GM10266 (cell line): ENCODE data around the gene CDC42SE2.

Source experiments
- DNase-seq: peaks from one replicate; pipeline ENCODE4 v3.0.0; 2012; ENCODE audit errors: extremely low spot score
- CTCF ChIP-seq: IDR thresholded peaks from 2 replicates; pipeline ENCODE4 v1.5.1; 2012; ENCODE audit warnings: mild to moderate bottlenecking, low read depth; ENCODE audit not compliant: control insufficient read depth, insufficient read depth; ENCODE audit errors: missing control alignments

Gene CDC42SE2

GRCh38 chr5:131384616-131385214, 120.9 kb downstream of the CDC42SE2 start:
- no peak for TF ChIP-seq CTCF
- no peak for DNase-seq

- TF ChIP-seq CTCF = no peak
- no peak for DNase-seq
These were observed 122.3 kb downstream of the CDC42SE2 start for GRCh38 chr5:131386124-131386523.

GRCh38 chr5:131386779-131387178, 122.9 kb downstream of the CDC42SE2 start:
- DNase-seq = no peak
- TF ChIP-seq CTCF = no peak

- no peak for TF ChIP-seq CTCF
- no peak for DNase-seq
These were observed 123.4 kb downstream of the CDC42SE2 start for GRCh38 chr5:131387255-131387654.

- TF ChIP-seq CTCF = no peak
- no peak for DNase-seq
These were observed 125.4 kb downstream of the CDC42SE2 start for GRCh38 chr5:131389096-131389868.

GRCh38 chr5:131389869-131390265, 126.0 kb downstream of the CDC42SE2 start:
- TF ChIP-seq CTCF = no peak

GRCh38 chr5:131392466-131393095, 128.7 kb downstream of the CDC42SE2 start:
- DNase-seq = no peak
- no peak for TF ChIP-seq CTCF

More at GRCh38 chr5:131389869-131390265, 126.0 kb downstream of the CDC42SE2 start:
- no peak for DNase-seq
